CD4-positive, alpha-beta T cell treated with Interleukin-6 at 100 ng/mL for 8 hours (primary cell): ENCODE measurements around the gene MBNL3.
"Not testable (repeated sequence)": the region's sequence is repeated elsewhere in the genome, so short reads cannot be mapped to it uniquely, and the experiment has no call there.

Experiments used
- DNase-seq: peaks from one replicate; pipeline ENCODE4 v3.0.0-alpha.2; 2020; ENCODE audit warnings: mixed read lengths, low spot score

MBNL3 gene

DNA sequence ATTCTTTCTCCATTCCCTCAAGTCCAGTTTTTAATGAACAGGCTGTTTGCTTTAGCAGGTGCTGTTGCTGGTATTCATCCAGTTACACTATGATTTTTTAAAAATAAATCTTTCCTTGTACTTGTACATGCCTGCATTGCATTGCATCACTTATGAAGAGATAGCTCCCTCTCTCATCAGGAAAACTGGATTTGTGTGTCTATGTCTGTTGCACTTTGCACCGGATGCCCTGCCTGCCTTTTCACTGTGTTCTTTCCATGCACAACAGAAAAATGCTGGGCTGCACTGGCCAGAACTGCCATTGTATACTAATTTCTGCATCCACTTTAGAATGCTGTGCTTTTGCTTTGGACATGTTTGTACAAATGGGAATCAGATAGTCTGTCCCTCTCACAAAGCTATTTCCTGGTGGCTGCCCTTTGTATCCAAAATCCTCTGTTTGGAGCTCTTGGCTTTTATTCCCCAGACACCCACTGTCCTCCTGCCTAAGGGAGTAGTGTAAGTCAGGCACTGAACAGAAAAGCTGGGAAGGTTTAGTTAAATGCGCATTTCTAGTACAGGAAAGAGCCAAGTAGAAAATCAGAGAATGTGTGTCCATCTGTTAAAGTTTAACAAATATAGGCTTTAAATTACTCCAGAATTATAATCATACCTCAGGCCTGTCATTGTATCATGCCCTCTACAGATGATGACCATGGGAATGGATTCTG, 119.1 kb downstream of the MBNL3 start:
- DNase-seq = no peak

DNA sequence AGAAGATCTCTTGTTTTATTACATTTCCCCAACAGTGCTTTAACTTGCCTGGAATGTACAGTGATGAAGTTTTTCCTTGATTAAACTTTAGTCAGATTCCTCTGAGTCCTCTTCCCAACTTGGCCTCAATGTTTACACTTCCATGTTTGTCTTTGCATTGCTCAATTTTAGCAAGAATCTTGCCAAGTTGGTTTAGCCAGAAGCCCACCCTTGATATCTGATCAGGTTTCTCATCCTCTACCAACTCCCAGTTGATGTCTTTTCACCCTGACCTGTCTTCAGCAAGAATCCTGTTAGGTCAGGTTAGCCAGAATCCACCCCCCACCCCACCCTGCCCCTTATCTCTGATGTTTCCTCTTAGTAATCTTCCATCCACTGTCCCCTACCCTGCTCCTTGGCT, 120.9 kb downstream of the MBNL3 start:
- no peak for DNase-seq

DNA sequence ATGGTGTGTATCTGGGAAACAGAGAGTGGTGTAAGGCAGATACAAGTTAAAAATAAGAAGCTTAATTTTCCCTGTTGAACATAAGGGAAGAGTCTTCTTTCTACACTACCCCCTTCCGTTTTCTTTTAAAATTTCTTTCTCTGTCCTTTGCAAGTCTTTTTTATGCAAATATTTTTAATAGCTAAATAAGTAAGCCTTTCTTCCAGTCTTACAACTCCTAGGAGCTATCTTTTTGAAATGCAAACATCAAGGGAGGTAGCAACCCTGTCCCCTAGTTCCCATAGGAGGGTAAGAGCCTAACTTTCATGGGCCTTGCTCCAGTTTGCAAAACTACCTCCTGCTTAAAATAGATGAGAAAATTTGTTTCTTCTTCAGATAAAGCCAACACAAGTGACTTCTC, 121.5 kb downstream of the MBNL3 start:
- DNase-seq = no peak

DNA sequence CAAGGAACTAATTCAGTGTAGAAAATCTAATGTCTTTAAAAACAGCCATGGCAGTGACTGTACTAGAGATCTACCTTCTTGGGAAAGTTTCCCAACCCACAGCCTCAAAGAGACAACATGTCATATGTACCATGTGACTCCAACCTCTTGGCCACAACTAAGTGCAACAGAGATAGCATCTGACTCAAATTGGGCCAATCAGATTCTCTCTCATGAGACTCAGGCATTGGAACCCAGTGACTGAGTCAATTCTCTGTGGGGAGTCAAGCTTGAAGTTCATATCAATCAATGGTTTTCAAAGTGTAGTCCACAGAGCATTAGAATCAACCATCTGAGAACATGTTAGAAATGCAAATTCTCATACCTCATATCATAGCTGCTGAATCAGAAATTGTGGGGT, 123.3 kb downstream of the MBNL3 start:
- DNase-seq = no peak

DNA sequence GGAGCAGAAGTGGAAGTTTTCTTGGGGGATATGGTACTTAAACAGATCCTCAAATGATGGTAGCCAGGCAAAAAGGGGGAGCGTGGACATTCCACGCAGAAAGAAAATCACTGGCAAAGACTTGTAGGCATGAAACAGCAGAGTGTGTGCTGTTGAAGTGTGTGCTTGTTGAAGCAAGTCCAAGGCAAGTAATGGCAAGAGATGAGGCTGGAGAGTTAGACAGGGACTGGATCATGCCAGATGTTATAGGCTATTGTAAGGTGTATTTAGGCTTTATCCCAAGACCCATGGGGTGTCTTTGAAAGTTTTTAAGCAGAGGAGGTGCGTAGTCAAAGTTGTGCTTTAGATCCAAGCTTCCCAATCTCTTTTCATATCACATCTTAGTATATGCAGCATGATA, 124.5 kb downstream of the MBNL3 start:
- no peak for DNase-seq

DNA sequence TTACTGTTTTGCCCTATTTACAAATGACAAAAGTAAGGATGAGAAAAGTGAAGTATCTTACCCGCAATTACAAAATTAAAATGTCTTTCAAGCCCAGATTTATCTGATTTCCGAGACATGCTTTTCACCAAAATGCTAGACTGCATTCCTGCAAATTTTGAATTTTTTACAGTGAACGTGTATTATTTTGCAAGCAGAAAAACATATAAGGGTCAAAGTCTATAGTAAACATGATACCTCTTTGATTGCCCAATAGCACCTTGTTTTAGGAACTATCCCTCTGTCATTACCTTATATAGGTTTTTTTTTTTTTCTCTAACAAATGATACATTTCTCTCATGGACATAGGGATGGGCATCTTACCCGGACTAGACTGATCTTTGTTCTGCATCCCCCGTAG, 135.4 kb downstream of the MBNL3 start:
- no peak for DNase-seq

DNA sequence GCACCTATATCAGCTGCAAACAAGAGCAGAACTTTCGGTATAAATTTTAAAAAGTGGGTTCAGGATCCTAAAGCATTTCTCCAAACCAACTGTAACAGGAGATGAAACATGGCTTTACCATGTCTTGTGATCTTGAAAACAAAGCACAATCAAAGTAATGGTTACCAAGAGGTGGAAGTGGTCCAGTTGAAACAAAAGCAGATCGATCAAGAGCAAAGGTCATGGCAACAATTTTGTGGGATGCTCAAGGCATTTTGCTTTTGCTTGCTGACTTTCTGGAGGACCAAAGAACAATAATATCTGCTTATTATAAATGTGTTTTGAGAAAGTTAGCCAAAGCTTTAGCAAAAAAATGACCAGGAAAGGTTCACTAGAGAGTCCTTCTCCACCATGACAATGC, 152.7 kb downstream of the MBNL3 start:
- no peak for DNase-seq

DNA sequence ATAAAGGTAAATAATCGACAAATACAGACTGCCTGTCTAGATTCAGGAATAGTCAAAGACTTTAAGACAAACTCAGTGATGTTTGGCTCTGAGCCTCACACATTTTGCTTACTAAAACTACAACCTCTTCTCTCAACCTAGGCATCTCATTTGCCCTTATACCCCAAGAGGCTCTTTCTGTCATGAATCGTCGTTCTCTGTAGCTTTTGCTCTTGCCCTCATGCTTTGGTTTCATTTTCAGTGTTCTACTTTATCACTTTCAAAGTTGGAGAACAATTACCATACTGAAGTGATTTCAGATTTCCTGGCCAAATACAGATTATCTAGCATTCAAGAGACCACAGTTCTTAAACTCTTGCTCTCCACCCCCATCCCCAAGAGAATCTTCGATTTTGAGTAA, 155.5 kb downstream of the MBNL3 start:
- no peak for DNase-seq

DNA sequence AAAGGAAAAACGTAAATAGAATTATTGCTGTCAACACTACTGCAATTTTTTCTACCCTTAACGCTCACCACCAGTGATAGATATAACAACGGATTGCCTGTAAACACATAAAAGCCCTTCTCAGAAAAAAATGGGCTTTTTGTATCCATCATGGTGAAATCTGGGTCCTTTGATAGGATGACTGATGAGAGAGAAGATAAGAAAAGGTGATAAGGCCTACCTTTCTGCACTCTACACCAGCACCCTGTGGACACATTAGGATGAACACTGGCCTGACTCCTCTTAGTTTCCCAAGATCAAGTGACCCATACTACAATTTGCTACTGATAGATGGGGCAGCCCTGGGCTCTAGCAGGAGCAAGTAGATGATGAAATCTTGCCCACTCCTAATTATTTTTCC, 157.3 kb downstream of the MBNL3 start:
- no peak for DNase-seq

DNA sequence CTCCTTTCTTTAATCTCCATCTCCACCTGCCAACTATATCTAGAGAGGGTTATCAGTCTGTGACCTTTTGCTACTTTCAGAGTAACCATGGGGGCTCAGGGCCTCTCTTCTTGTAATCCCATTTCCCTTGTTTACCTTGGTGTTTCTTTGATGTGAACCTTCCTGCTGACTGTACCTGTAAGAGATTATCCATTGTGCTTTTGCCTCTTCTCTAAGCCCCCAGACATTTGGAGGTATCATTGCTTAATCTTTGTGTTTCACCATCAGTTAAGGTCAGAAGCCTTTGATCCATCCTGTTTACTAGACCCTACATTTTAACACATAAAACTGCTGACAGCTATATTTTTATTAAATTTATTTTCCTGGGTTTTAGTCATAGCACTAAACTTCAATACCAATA, 157.8 kb downstream of the MBNL3 start:
- DNase-seq = no peak

DNA sequence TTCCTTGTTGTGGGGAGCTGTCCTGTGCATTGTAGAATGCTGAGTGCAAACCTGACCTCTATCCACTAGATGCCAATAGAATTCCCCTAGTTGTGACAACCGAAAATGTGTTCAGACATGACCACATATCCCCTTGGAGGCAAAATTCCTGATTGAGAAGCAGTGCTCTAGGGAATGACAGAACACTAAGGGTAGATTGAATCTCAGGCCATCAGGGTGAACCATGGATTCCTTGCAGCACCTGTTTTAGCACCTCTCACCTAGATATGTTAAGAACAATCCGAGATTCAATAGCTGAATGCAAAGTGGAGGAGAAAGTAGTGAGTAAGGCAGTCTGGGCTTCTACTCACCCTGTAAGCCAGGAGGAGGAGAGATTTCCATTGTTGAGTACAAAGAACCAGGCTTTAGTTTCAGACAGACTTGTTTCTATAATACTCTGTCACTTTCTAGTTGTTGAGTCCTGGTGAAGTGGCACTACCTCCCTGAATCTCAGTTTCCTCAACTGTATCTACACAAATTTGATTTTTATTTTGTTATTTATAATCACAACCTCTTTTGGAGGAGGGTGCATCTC, 158.6 kb downstream of the MBNL3 start:
- DNase-seq = no peak

DNA sequence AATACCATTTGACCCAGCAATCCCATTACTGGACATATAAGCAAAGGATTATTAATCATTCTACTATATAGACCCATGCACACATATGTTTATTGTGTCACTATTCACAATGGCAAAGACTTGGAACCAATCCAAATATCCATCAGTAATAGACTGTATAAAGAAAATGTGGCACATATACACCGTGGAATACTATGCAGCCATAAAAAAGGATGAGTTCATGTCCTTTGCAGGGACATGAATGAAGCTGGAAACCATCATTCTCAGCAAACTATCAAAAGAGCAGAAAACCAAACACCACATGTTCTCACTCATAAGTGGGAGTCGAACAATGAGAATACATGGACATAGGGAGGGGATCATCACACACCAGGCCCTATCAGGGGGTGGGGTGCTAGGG, 161.9 kb downstream of the MBNL3 start:
- DNase-seq = not testable (repeated sequence)
